ENCODE data around the gene EZR. TPM values are rescaled to one million over a fixed set of nuclear protein-coding genes. Genes with fewer than 3 reads are reported as not detected.

Gene EZR
- polyA plus RNA-seq, 1 donor (not counting 4 experiments of a cell fraction or from before 2014, with no cell fraction given): 277 TPM

GRCh38 chr6:158777510-158777909 lies 41.7 kb downstream of the EZR start:
- Histone ChIP-seq H3K27me3 (ENCODE audit: control insufficient read depth, extremely low read depth, insufficient read depth, low read length) (no peaks in the 10 kb centered on the region), H3K36me3 (ENCODE audit: control insufficient read depth in 2 of 2, extremely low read depth in 1 of 2, insufficient read depth in 2 of 2, low read length in 2 of 2) (peaks cover 51 to 74% of the 10 kb centered on the region in 2 experiments), H3K4me1 (ENCODE audit: control insufficient read depth, extremely low read depth, insufficient read depth, low read length) (peaks cover 37% of the 10 kb centered on the region), H3K9me3 (ENCODE audit: control insufficient read depth, low read depth, low read length) (no peaks in the 10 kb centered on the region), H3K79me2 (ENCODE audit: control insufficient read depth, insufficient read depth, low read length) (peaks cover 72% of the 10 kb centered on the region), H3K9me1 (ENCODE audit: control insufficient read depth, extremely low read depth, insufficient read depth, low read length) (peaks cover 8% of the 10 kb centered on the region), H3K27ac (ENCODE audit: control insufficient read depth, insufficient read depth, low read length) (no peak overlapping the region), H3K4me3 (ENCODE audit: control insufficient read depth in 2 of 3, extremely low read depth in 1 of 3, insufficient read depth in 2 of 3, low read depth in 1 of 3, low read length in 3 of 3) (no peak overlapping the region), H3K9ac (ENCODE audit: control insufficient read depth, extremely low read depth, insufficient read depth, low read length) (no peak overlapping the region), H3K4me2 (ENCODE audit: control insufficient read depth, extremely low read depth, insufficient read depth, low read depth, low read length) (no peak overlapping the region), H2AFZ (ENCODE audit: control insufficient read depth, low read length) (no peak overlapping the region), H4K20me1 (ENCODE audit: control insufficient read depth, extremely low read depth, insufficient read depth, low read length) (peaks cover 7% of the 10 kb centered on the region)
- FAIRE-seq (no peak), DNase-seq (ENCODE audit: low read depth, low spot score) (no peak)
- TF ChIP-seq EZH2 (IDR thresholded peaks at IDR 0.05; ENCODE audit: low read length) (no peak), CTCF (optimal IDR thresholded peaks at IDR 0.05 in 1 of 3, IDR thresholded peaks at IDR 0.05 in 1 of 3, conservative IDR thresholded peaks at IDR 0.05 in 1 of 3; ENCODE audit: extremely low read depth in 1 of 3, insufficient read depth in 2 of 3, low read length in 3 of 3) (no peak)
- dilution Hi-C loops (cut with MboI; ENCODE audit: extremely low pct_ligation_motif_present, low sequenced_read_pairs): no loop called here

GRCh38 chr6:158776737-158777136 lies 42.4 kb downstream of the EZR start:
- H3K4me1 ChIP-seq (ENCODE audit: control insufficient read depth, extremely low read depth, insufficient read depth, low read length): peaks cover 33% of the 10 kb centered on the region
- FAIRE-seq (no peak), DNase-seq (ENCODE audit: low read depth, low spot score) (no peak)
- peaks cover 7% of the 10 kb centered on the region for H4K20me1 ChIP-seq (ENCODE audit: control insufficient read depth, extremely low read depth, insufficient read depth, low read length)
- no peaks in the 10 kb centered on the region for H3K27me3 ChIP-seq (ENCODE audit: control insufficient read depth, extremely low read depth, insufficient read depth, low read length)
- peaks cover 8% of the 10 kb centered on the region for H3K9me1 ChIP-seq (ENCODE audit: control insufficient read depth, extremely low read depth, insufficient read depth, low read length)
- H3K9ac ChIP-seq (ENCODE audit: control insufficient read depth, extremely low read depth, insufficient read depth, low read length): no peak overlapping the region
- H3K9me3 ChIP-seq (ENCODE audit: control insufficient read depth, low read depth, low read length): no peaks in the 10 kb centered on the region
- no peak overlapping the region for H3K4me3 ChIP-seq (ENCODE audit: control insufficient read depth in 2 of 3, extremely low read depth in 1 of 3, insufficient read depth in 2 of 3, low read depth in 1 of 3, low read length in 3 of 3)
- no peak overlapping the region for H2AFZ ChIP-seq (ENCODE audit: control insufficient read depth, low read length)
- dilution Hi-C loops (cut with MboI; ENCODE audit: extremely low pct_ligation_motif_present, low sequenced_read_pairs): no loop called here
- TF ChIP-seq CTCF (optimal IDR thresholded peaks at IDR 0.05 in 1 of 3, IDR thresholded peaks at IDR 0.05 in 1 of 3, conservative IDR thresholded peaks at IDR 0.05 in 1 of 3; ENCODE audit: extremely low read depth in 1 of 3, insufficient read depth in 2 of 3, low read length in 3 of 3): no peak
- TF ChIP-seq EZH2 (IDR thresholded peaks at IDR 0.05; ENCODE audit: low read length): no peak
- no peak overlapping the region for H3K4me2 ChIP-seq (ENCODE audit: control insufficient read depth, extremely low read depth, insufficient read depth, low read depth, low read length)
- peaks cover 72% of the 10 kb centered on the region for H3K79me2 ChIP-seq (ENCODE audit: control insufficient read depth, insufficient read depth, low read length)
- no peak overlapping the region for H3K27ac ChIP-seq (ENCODE audit: control insufficient read depth, insufficient read depth, low read length)
- H3K36me3 ChIP-seq (ENCODE audit: control insufficient read depth in 2 of 2, extremely low read depth in 1 of 2, insufficient read depth in 2 of 2, low read length in 2 of 2): peaks cover 54 to 74% of the 10 kb centered on the region in 2 experiments
